Gastrocnemius medialis (tissue), 4 donors: ENCODE data around the gene DIP2B. TPM values are rescaled to one million over a fixed set of nuclear protein-coding genes. Genes with fewer than 3 reads are reported as not detected.

Source experiments
- ATAC-seq, 2 donors: fragments of 150-250 bp; one replicate each; pipeline ENCODE4 v1.9.1; 2016
- DNase-seq, 2 donors: peaks; one replicate each; pipeline ENCODE4 v3.0.0-alpha.2; 2019
- H3K27ac ChIP-seq, 4 donors: fragments of 200-600 bp; sonication (generic); 1 replicate in 1 of 4; 2 replicates in 3 of 4; pipeline ENCODE4 v1.5.1; 2016 to 2018; ENCODE audit warnings: mild to moderate bottlenecking in 2 of 4, moderate library complexity in 1 of 4
- H3K27me3 ChIP-seq, 3 donors: fragments of 200-600 bp; sonication (generic) in 2 of 3; 1 replicate in 1 of 3; 2 replicates in 2 of 3; pipeline versions ENCODE4 v1.5.1 to v1.6.0; 2016 to 2019; ENCODE audit warnings: mild to moderate bottlenecking in 1 of 3, moderate library complexity in 1 of 3
- H3K36me3 ChIP-seq, 2 donors: fragments of 200-600 bp; sonication (generic) in 1 of 2; one replicate each; pipeline ENCODE4 v1.5.1; 2017 to 2018
- H3K4me1 ChIP-seq, 2 donors: fragments of 200-600 bp; sonication (generic) in 1 of 2; one replicate each; pipeline ENCODE4 v1.5.1; 2016 to 2017; ENCODE audit warnings: mild to moderate bottlenecking in 2 of 2
- H3K4me3 ChIP-seq, 4 donors: fragments of 200-600 bp; sonication (generic) in 3 of 4; 1 replicate in 1 of 4; 2 replicates in 3 of 4; pipeline ENCODE4 v1.5.1; 2016 to 2019; ENCODE audit warnings: mild to moderate bottlenecking in 2 of 4
- H3K9me3 ChIP-seq, 3 donors: fragments of 200-600 bp; sonication (generic) in 2 of 3; 1 replicate in 1 of 3; 2 replicates in 2 of 3; pipeline ENCODE4 v1.5.1; 2016 to 2019
- POLR2A ChIP-seq, 2 donors: fragments of 450-650 bp; IDR thresholded peaks; one replicate each; pipeline ENCODE4 v1.6.1; 2017; ENCODE audit warnings: antibody characterized with exemption in 2 of 2, mild to moderate bottlenecking in 2 of 2, moderate library complexity in 2 of 2
- in situ Hi-C, 4 donors: fragments of 200-750 bp; cut with MboI; loops; one replicate each; pipeline versions ENCODE4 v1.15.0 to v1.8.0; 2017; ENCODE audit warnings: low sequenced_read_pairs in 4 of 4
- intact Hi-C: fragments of 100-400 bp; cut with DNase I; formaldehyde crosslinking; loops from one replicate; pipeline ENCODE4 v1.15.1; 2023; ENCODE audit warnings: low total_unique reads
- total RNA-seq, 4 donors: library from RNA; depleted of rRNA; stranded (reverse); fragments of >200 nt; gene quantifications; one replicate each; pipeline versions ENCODE4 v1.1.0 to v1.2.3, GENCODE V29; 2016
- TF ChIP-seq, protein P1 (sequence below), 5 experiments: fragments of 450-650 bp in 3 of 5; fragments of 200-600 bp in 2 of 5; sonication (generic) in 2 of 5; IDR thresholded peaks in 4 of 5; conservative IDR thresholded peaks in 1 of 5; 1 replicate in 4 of 5; 2 replicates in 1 of 5; pipeline ENCODE4 v1.5.1; 2016 to 2019; ENCODE audit warnings: antibody characterized with exemption in 5 of 5, mild to moderate bottlenecking in 3 of 5, moderate library complexity in 3 of 5

The DIP2B gene
- total RNA-seq, 4 donors from 2014 or later: 11.5 to 15.2 (median 12.2) TPM

- Histone ChIP-seq H3K4me1 (peaks cover 56 to 62% of the 10 kb centered on the region in 2 donors), H3K27me3 (no peaks in the 10 kb centered on the region), H3K9me3 (no peaks in the 10 kb centered on the region), H3K36me3 (no peaks in the 10 kb centered on the region), H3K27ac (no peak overlapping the region), H3K4me3 (no peak overlapping the region)
- in situ Hi-C loops: no loop called here
- TF ChIP-seq, protein P1, sequence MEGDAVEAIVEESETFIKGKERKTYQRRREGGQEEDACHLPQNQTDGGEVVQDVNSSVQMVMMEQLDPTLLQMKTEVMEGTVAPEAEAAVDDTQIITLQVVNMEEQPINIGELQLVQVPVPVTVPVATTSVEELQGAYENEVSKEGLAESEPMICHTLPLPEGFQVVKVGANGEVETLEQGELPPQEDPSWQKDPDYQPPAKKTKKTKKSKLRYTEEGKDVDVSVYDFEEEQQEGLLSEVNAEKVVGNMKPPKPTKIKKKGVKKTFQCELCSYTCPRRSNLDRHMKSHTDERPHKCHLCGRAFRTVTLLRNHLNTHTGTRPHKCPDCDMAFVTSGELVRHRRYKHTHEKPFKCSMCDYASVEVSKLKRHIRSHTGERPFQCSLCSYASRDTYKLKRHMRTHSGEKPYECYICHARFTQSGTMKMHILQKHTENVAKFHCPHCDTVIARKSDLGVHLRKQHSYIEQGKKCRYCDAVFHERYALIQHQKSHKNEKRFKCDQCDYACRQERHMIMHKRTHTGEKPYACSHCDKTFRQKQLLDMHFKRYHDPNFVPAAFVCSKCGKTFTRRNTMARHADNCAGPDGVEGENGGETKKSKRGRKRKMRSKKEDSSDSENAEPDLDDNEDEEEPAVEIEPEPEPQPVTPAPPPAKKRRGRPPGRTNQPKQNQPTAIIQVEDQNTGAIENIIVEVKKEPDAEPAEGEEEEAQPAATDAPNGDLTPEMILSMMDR (IDR thresholded peaks at IDR 0.05 in 4 of 5, conservative IDR thresholded peaks at IDR 0.05 in 1 of 5): no peak
- no peak for TF ChIP-seq POLR2A (IDR thresholded peaks at IDR 0.05)
- intact Hi-C loops: no loop called here
- DNase-seq (no peak), ATAC-seq (no peak)
Observed at GRCh38 chr12:50573271-50573670, 68.5 kb downstream of the DIP2B start.

GRCh38 chr12:50574601-50575348, 70.0 kb downstream of the DIP2B start:
- H3K27me3 ChIP-seq: no peaks in the 10 kb centered on the region
- no peak overlapping the region for H3K27ac ChIP-seq
- TF ChIP-seq POLR2A (IDR thresholded peaks at IDR 0.05): no peak
- no peak for ATAC-seq
- no peak for DNase-seq
- intact Hi-C loops: no loop called here
- H3K9me3 ChIP-seq: no peaks in the 10 kb centered on the region
- H3K36me3 ChIP-seq: no peaks in the 10 kb centered on the region
- H3K4me1 ChIP-seq: peaks cover 49 to 55% of the 10 kb centered on the region in 2 donors
- no peak overlapping the region for H3K4me3 ChIP-seq
- in situ Hi-C loops: no loop called here

GRCh38 chr12:50579757-50580267, 75.0 kb downstream of the DIP2B start:
- Histone ChIP-seq H3K27ac (no peak overlapping the region), H3K4me1 (peaks cover 19 to 27% of the 10 kb centered on the region in 2 donors), H3K4me3 (no peak overlapping the region), H3K9me3 (no peaks in the 10 kb centered on the region), H3K36me3 (no peaks in the 10 kb centered on the region), H3K27me3 (no peaks in the 10 kb centered on the region)
- in situ Hi-C loops: no loop called here
- TF ChIP-seq POLR2A (IDR thresholded peaks at IDR 0.05): no peak
- TF ChIP-seq, protein P1 (IDR thresholded peaks at IDR 0.05 in 4 of 5, conservative IDR thresholded peaks at IDR 0.05 in 1 of 5): no peak
- DNase-seq (no peak), ATAC-seq (no peak)
- intact Hi-C loops: no loop called here

DNA sequence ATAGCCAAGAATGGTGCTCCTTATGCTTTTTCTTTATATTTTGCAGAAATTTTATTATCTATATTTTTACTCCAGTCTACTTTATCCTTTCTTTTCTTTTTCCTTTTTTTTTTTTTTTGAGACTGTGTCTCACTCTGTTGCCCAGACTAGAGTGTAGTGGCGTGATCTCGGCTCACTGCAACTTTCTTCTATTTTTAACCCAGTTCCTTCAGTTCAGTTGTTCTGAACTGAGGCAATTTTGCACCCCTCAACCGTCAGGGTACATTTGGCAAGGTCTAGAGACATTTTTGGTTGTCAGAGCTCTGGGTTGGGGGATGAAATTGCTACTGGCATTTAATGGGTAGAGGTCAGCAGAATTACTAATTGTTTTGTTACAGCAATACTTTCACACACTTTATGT, 75.7 kb downstream of the DIP2B start:
- Histone ChIP-seq H3K4me3 (no peak overlapping the region), H3K27me3 (no peaks in the 10 kb centered on the region), H3K4me1 (peaks cover 12 to 22% of the 10 kb centered on the region in 2 donors), H3K27ac (no peak overlapping the region), H3K9me3 (no peaks in the 10 kb centered on the region), H3K36me3 (no peaks in the 10 kb centered on the region)
- intact Hi-C loops (no loop called here), in situ Hi-C loops (no loop called here)
- no peak for ATAC-seq
- TF ChIP-seq, protein P1 (IDR thresholded peaks at IDR 0.05 in 4 of 5, conservative IDR thresholded peaks at IDR 0.05 in 1 of 5): no peak
- no peak for TF ChIP-seq POLR2A (IDR thresholded peaks at IDR 0.05)
- DNase-seq: no peak

GRCh38 chr12:50581226-50582184, 76.7 kb downstream of the DIP2B start:
- Histone ChIP-seq H3K4me1 (peaks cover 6 to 17% of the 10 kb centered on the region in 2 donors), H3K27ac (no peak overlapping the region), H3K36me3 (no peaks in the 10 kb centered on the region), H3K4me3 (no peak overlapping the region), H3K9me3 (no peaks in the 10 kb centered on the region), H3K27me3 (no peaks in the 10 kb centered on the region)
- ATAC-seq: no peak
- TF ChIP-seq, protein P1 (IDR thresholded peaks at IDR 0.05 in 4 of 5, conservative IDR thresholded peaks at IDR 0.05 in 1 of 5): no peak
- no peak for TF ChIP-seq POLR2A (IDR thresholded peaks at IDR 0.05)
- intact Hi-C loops: no loop called here
- DNase-seq: no peak
- in situ Hi-C loops: no loop called here
